ENCODE results near the gene HRK. TPM values are rescaled to one million over a fixed set of nuclear protein-coding genes. Genes with fewer than 3 reads are reported as not detected.

The HRK gene
- total and polyA plus RNA-seq, 8 donors: 0.04 to 0.16 (median 0.10) TPM; not detected in 4

GRCh38 chr12:116812238-116812637 is 69.0 kb downstream of the HRK start:
- Histone ChIP-seq H3K36me3 (no peaks in the 10 kb centered on the region), H3K27ac (no peak overlapping the region), H3K27me3 (no peaks in the 10 kb centered on the region), H3K9me3 (no peaks in the 10 kb centered on the region), H3K4me1 (no peaks in the 10 kb centered on the region), H3K4me3 (no peak overlapping the region)
- FAIRE-seq (no peak), DNase-seq (no peak), ATAC-seq (no peak)
- intact Hi-C loops (cut with DNase I): no loop called here
- 80 to 89% methylated on average over 10 of the region's 10 CpGs for WGBS, 2 donors
- no peak for TF ChIP-seq CTCF (IDR thresholded peaks at IDR 0.05)

GRCh38 chr12:116808113-116809105 is 72.8 kb downstream of the HRK start:
- H3K36me3 ChIP-seq: no peaks in the 10 kb centered on the region
- H3K27ac ChIP-seq: no peak overlapping the region
- ATAC-seq (no peak), DNase-seq (no peak), FAIRE-seq (no peak)
- no peak for TF ChIP-seq CTCF (IDR thresholded peaks at IDR 0.05)
- no peak overlapping the region for H3K4me3 ChIP-seq
- intact Hi-C loops (cut with DNase I): no loop called here
- H3K9me3 ChIP-seq: no peaks in the 10 kb centered on the region
- 71 to 82% methylated on average over 18 of the region's 18 CpGs for whole genome bisulfite sequencing, 2 donors
- no peaks in the 10 kb centered on the region for H3K27me3 ChIP-seq
- no peaks in the 10 kb centered on the region for H3K4me1 ChIP-seq

GRCh38 chr12:116807546-116807945 is 73.7 kb downstream of the HRK start:
- no peaks in the 10 kb centered on the region for H3K4me1 ChIP-seq
- H3K9me3 ChIP-seq: no peaks in the 10 kb centered on the region
- no peak for ATAC-seq
- WGBS, 2 donors: 83 to 88% methylated on average over 6 of the region's 6 CpGs
- no peak for TF ChIP-seq CTCF (IDR thresholded peaks at IDR 0.05)
- H3K4me3 ChIP-seq: no peak overlapping the region
- intact Hi-C loops (cut with DNase I): no loop called here
- no peak overlapping the region for H3K27ac ChIP-seq
- DNase-seq: no peak
- no peaks in the 10 kb centered on the region for H3K36me3 ChIP-seq
- no peak for FAIRE-seq
- H3K27me3 ChIP-seq: no peaks in the 10 kb centered on the region

- DNase-seq: no peak
- Histone ChIP-seq H3K27ac (no peak overlapping the region), H3K36me3 (no peaks in the 10 kb centered on the region), H3K27me3 (no peaks in the 10 kb centered on the region), H3K4me3 (no peak overlapping the region), H3K9me3 (no peaks in the 10 kb centered on the region), H3K4me1 (no peaks in the 10 kb centered on the region)
- no peak for ATAC-seq
- intact Hi-C loops (cut with DNase I): no loop called here
- TF ChIP-seq CTCF (IDR thresholded peaks at IDR 0.05): no peak
- FAIRE-seq: no peak
- 83 to 84% methylated on average over 10 of the region's 10 CpGs for WGBS, 2 donors
Measured at GRCh38 chr12:116806845-116807440, 74.3 kb downstream of the HRK start.

Other genes starting within 250 kb of the HRK start
- 10 to 100 TPM in 4 of 6 donors, 1 to 10 TPM in 2; 7.9 to 21.9 (median 11.7) TPM for gene SPRING1, start 143.4 kb downstream of the HRK start, total RNA-seq
- gene SPRING1, start 143.4 kb downstream of the HRK start, polyA plus RNA-seq: 1 to 10 TPM; 7.5 to 8.4 TPM
- gene RNFT2, start 143.1 kb downstream of the HRK start, total RNA-seq: 1 to 10 TPM in 4 of 6 donors, under 1 TPM in 2; 0.51 to 1.8 (median 1.2) TPM
- gene RNFT2, start 143.1 kb downstream of the HRK start, polyA plus RNA-seq: 1 to 10 TPM; 1.6 to 2.6 TPM
- gene FBXW8, start 29.5 kb upstream of the HRK start, total RNA-seq: 1 to 10 TPM; 8.0 to 9.6 (median 8.6) TPM
- gene FBXW8, start 29.5 kb upstream of the HRK start, polyA plus RNA-seq: 1 to 10 TPM; 3.6 to 4.9 TPM
- 10 to 100 TPM; 50.3 to 83.2 (median 62.1) TPM for gene TESC, start 218.0 kb upstream of the HRK start, total RNA-seq
- 10 to 100 TPM; 59.0 to 64.7 TPM for gene TESC, start 218.0 kb upstream of the HRK start, polyA plus RNA-seq